ACC112 (cell line): Measurements from ENCODE around the gene TRMT112.
"Not testable (repeated sequence)": the region's sequence is repeated elsewhere in the genome, so short reads cannot be mapped to it uniquely, and the experiment has no call there.

Source experiments
- H2AFZ ChIP-seq: fragments of 200-600 bp; sonication (generic); one replicate; pipeline ENCODE4 v1.6.0; 2017; ENCODE audit warnings: antibody characterized with exemption, low read length; ENCODE audit not compliant: unreplicated experiment
- H3K27ac ChIP-seq: fragments of 200-600 bp; sonication (generic); 2 replicates; pipeline ENCODE4 v1.5.1; 2014; ENCODE audit warnings: low read depth, mild to moderate bottlenecking, antibody characterized with exemption, low read length, moderate library complexity
- H3K27me3 ChIP-seq: fragments of 200-600 bp; sonication (generic); 2 replicates; pipeline ENCODE4 v1.6.1; 2014; ENCODE audit warnings: mild to moderate bottlenecking, antibody characterized with exemption, low read length, moderate library complexity, mixed read lengths; ENCODE audit not compliant: insufficient read depth
- H3K36me3 ChIP-seq: fragments of 200-600 bp; sonication (generic); 2 replicates; pipeline ENCODE4 v1.6.1; 2016; ENCODE audit warnings: mild to moderate bottlenecking, antibody characterized with exemption, low read length, moderate library complexity, mixed read lengths; ENCODE audit not compliant: insufficient read depth
- H3K4me1 ChIP-seq: fragments of 200-600 bp; sonication (generic); one replicate; pipeline ENCODE4 v1.6.1; 2016; ENCODE audit warnings: low read length, mixed read lengths; ENCODE audit not compliant: insufficient read depth, unreplicated experiment, control insufficient read depth
- H3K4me3 ChIP-seq: fragments of 200-600 bp; sonication (generic); 2 replicates; pipeline ENCODE4 v1.5.1; 2014; ENCODE audit warnings: mild to moderate bottlenecking, low read depth, low read length
- H3K79me2 ChIP-seq: fragments of 200-600 bp; sonication (generic); one replicate; pipeline ENCODE4 v1.6.0; 2016; ENCODE audit warnings: low read length; ENCODE audit not compliant: control insufficient read depth, unreplicated experiment, insufficient read depth

TRMT112 gene

DNA sequence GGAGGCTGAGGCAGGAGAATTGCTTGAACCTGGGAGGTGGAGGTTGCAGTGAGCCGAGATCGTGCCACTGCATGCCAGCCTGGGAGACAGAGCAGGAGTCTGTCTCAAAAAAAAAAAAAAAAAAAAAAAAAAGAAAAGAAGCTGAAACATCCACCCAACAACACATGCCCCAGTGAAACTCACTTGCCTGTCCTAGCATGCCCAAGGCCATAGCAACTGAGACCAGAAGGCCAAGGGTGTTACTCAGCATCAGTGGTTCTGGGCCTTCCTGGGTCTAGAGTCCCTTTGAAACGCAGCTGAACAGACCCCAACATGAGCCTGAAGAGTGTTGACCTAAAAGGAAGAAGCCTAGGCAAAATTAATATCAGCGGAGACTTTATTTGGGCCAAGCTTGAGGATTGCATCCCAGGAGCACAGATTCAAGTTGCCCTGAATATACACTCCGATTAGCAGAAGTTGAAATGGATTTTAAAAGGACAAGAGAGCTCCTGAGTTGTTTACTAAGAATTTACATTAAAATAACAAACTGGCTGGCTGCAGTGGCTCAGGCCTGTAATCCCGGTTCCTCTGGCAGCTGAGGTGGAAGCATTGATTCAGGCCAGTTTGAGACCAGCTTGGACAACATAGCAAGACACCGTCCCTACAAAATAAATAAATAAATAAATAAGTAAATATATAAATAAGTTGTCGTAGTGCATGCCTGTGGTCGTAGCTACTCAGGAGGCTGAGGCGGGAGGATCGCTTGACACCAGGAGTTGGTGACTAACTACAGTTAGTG, 7.5 kb upstream of the TRMT112 start:
- Histone ChIP-seq H3K4me3 (no peak overlapping the region), H3K36me3 (no peaks in the 10 kb centered on the region), H3K79me2 (peaks cover under 1% of the 10 kb centered on the region), H3K27me3 (no peaks in the 10 kb centered on the region), H2AFZ (no peak overlapping the region), H3K27ac (no peak overlapping the region), H3K4me1 (peaks cover under 1% of the 10 kb centered on the region)

DNA sequence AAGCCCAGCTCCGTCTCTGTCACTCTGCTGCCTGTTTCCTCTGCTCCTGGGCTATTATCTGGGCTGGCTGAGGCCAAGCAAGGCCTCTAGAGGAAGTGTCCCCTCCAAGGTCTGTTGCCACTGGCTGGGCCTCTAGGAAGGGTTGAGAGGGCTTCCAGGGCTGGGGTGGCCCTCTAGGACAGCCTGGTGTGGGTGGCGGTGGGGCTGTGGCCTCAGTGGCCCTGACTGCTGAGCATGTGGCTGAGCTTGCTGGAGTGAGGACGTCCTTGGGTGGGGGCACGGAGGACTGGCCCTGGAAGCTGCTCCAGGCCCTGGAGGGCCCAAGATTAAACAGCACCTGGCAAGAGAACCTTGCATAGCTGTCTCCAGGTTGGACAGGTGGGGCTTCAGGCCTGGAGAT, 6.6 kb upstream of the TRMT112 start:
- H3K4me1 ChIP-seq, H3K36me3 ChIP-seq, H3K27me3 ChIP-seq, H3K79me2 ChIP-seq, H2AFZ ChIP-seq, H3K4me3 ChIP-seq, H3K27ac ChIP-seq: not testable (repeated sequence)

DNA sequence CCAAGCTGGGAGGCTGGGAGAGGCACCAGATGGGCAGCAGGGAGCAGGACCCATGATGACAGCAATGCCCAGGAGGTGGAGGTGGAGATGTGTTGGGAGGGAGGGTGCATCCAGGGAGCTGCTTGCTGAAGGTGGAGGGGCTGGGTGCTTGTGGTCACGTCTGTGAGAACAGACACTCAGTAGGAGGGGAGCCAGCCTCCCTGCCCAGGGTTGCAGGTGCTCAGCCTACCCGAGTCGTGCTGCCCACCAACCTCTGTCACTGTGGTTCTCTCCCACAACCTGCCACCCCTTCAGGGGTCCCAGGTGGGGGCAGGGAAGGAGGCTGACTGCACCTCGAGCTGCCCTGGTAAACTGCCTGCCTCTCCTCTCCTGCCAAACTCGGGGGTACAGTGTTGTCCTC, 6.0 kb upstream of the TRMT112 start:
- Histone ChIP-seq H3K4me1 (peaks cover 11% of the 10 kb centered on the region), H3K27ac (no peak overlapping the region), H3K4me3 (no peak overlapping the region)

DNA sequence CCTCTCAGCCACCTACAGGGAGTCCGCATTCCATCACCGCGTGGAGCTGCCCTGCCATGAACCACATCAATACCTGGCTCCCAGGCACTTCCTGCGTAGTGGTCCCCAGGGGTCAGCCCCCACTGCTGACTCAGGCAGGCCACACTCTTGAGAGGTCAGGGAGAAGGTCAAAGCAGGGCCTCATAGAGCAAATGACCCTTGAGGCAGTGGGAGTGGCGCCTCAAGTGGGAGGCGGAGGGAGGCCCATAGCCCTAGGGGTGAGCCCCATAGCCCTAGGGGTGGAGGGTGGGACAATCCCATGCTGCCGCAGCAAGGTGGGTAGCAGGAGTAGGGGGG, 5.5 kb upstream of the TRMT112 start:
- Histone ChIP-seq H2AFZ (no peak overlapping the region), H3K79me2 (peaks cover 12% of the 10 kb centered on the region), H3K36me3 (no peaks in the 10 kb centered on the region), H3K4me1 (peaks cover 11% of the 10 kb centered on the region), H3K4me3 (no peak overlapping the region), H3K27me3 (no peaks in the 10 kb centered on the region), H3K27ac (no peak overlapping the region)

More for the DNA sequence above, 6.0 kb upstream of the TRMT112 start:
- Histone ChIP-seq H2AFZ (no peak overlapping the region), H3K79me2 (peaks cover 12% of the 10 kb centered on the region), H3K36me3 (no peaks in the 10 kb centered on the region), H3K27me3 (no peaks in the 10 kb centered on the region)

DNA sequence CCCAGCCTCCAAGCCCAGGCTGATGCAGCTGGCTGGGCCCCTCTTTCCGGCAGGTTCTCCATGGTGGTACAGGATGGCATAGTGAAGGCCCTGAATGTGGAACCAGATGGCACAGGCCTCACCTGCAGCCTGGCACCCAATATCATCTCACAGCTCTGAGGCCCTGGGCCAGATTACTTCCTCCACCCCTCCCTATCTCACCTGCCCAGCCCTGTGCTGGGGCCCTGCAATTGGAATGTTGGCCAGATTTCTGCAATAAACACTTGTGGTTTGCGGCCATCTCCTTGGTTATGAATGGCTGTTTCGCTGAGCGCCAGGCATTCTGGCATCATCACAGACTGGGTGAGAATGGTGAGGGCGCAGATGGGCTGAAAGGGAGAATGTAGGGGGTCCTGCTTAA, 4.2 kb upstream of the TRMT112 start:
- Histone ChIP-seq H3K27ac (no peak overlapping the region), H3K79me2 (peaks cover 13% of the 10 kb centered on the region), H3K4me3 (no peak overlapping the region), H2AFZ (no peak overlapping the region), H3K36me3 (no peaks in the 10 kb centered on the region), H3K4me1 (peaks cover 11% of the 10 kb centered on the region), H3K27me3 (no peaks in the 10 kb centered on the region)

DNA sequence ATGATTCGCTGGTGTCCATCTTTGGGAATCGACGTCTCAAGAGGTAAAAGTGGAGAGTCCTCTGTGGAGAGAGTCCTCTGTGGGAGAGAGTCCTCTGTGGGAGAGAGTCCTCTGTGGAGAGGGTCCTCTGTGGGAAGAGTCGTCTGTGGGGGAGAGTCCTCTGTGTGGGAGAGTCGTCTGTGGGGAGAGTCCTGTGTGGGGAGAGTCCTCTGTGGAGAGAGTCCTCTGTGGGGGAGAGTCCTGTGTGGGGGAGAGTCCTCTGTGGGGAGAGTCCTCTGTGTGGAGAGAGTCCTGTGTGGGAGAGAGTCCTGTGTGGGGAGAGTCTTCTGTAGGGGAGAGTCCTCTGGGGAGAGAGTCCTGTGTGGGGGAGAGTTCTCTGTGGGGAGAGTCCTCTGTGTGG, 3.7 kb upstream of the TRMT112 start:
- no peak overlapping the region for H2AFZ ChIP-seq
- no peaks in the 10 kb centered on the region for H3K27me3 ChIP-seq
- no peak overlapping the region for H3K4me3 ChIP-seq
- no peaks in the 10 kb centered on the region for H3K36me3 ChIP-seq
- no peak overlapping the region for H3K27ac ChIP-seq
- peaks cover 18% of the 10 kb centered on the region for H3K79me2 ChIP-seq
- peaks cover 11% of the 10 kb centered on the region for H3K4me1 ChIP-seq

DNA sequence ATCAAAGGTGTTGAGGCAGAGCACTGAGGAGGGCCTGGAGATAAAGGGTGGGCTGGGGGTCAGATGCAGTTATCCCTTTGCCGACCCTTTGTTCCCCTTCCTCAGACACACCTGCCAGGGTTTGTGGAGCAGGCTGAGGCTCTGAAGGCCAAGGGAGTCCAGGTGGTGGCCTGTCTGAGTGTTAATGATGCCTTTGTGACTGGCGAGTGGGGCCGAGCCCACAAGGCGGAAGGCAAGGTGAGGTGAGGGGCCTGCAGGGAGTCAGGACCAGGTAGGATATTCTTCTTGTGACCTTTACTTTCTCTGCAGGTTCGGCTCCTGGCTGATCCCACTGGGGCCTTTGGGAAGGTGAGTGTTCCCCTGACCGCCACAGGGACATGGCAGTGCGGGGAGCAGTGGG, 3.2 kb upstream of the TRMT112 start:
- H3K4me1 ChIP-seq, result peaks cover 11% of the 10 kb centered on the region

DNA sequence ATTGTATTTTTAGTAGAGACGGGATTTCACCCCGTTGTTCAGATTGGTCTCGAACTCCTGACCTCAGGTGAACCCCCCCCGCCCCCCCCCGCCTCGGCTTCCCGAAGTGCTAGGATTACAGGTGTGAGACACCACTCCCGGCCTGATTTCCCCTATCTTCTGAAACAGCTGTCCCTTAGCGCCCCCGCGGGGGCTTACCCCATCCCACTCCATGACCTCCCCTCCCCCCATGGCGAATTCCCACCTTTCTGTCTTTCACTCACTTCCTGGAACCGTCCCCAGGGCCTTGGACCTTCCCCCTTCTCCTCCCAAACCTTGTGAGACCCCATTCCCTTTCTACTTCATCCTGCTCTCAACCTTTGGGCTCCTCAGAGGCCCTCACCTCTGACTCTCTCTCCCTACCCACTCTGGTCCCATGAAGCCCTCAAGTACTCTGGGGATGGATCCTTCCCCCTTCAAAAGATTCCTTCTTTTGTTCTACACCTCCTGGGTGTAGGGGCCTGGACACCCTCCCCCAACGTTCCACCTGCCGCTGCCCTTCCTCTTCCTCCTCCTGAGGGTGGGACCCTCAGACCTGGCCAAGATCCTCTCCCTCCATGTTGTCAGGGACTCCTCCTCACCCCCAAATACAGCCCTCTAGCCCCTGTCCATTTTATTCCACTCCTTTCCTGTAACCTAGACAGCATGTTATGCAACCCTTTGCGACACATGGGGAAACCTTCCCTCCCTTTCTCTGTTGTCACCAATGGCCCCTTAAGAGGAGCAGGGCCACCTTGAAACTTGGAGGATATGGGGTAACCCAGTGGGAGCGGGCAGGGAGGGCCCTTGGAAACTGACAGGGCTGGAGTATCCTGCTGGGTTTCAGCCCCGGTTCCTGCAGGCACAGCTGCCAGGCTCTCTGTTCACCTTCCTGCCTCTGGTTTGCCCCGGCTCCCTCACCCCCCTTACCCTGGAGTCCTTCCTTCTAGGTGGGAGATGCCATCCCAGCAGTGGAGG, 1.7 kb upstream of the TRMT112 start:
- Histone ChIP-seq H3K27ac (no peak overlapping the region), H2AFZ (no peak overlapping the region), H3K79me2 (peaks cover 18% of the 10 kb centered on the region)

More for the DNA sequence above, 3.2 kb upstream of the TRMT112 start:
- Histone ChIP-seq H2AFZ (no peak overlapping the region), H3K27me3 (no peaks in the 10 kb centered on the region), H3K4me3 (no peak overlapping the region), H3K27ac (no peak overlapping the region), H3K36me3 (no peaks in the 10 kb centered on the region), H3K79me2 (peaks cover 18% of the 10 kb centered on the region)

DNA sequence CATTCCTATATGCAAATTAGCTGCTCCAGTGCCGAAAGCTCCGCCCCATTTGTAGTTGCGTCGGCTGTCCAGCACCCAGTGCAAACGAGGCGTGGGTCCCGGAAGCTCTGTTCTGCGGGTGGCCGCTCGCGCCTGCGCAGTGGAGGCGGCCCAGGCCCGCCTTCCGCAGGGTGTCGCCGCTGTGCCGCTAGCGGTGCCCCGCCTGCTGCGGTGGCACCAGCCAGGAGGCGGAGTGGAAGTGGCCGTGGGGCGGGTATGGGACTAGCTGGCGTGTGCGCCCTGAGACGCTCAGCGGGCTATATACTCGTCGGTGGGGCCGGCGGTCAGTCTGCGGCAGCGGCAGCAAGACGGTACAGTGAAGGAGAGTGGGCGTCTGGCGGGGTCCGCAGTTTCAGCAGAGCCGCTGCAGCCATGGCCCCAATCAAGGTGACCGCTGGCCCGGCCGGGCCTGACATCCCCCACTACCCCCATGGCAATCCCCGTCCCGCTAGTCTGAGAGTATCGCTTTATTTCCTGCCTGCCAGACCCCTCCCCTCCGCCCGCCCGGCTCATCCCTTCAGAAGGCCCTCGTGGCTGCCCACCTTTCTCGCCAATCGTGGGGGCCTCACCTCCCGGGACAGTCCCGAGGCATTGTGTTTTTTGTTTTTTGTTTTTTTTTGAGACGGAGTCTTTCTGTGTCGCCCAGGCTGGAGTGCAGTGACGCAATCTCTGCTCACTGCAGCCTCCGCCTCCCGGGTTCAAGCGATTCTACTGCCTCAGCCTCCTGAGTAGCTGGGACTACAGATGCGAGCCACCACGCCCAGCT, 804 bp upstream of the TRMT112 start, which contains the start of gene PRDX5:
TSS of gene PRDX5 (plus strand) at position 161 of the 805 bp plus-strand sequence. CDS start at position 256, 95 bp downstream.
- H3K4me1 ChIP-seq, result peaks cover 15% of the 10 kb centered on the region
- peaks cover 18% of the 10 kb centered on the region for H3K79me2 ChIP-seq
- no peaks in the 10 kb centered on the region for H3K27me3 ChIP-seq
- peak within 1 kb of the TSS; percentile 87 for H2AFZ ChIP-seq
- peak within 1 kb of the TSS; percentile 93 for H3K4me3 ChIP-seq
- peak within 1 kb of the TSS; percentile 95 for H3K27ac ChIP-seq
- no peaks in the 10 kb centered on the region for H3K36me3 ChIP-seq

More for the DNA sequence above, 1.7 kb upstream of the TRMT112 start:
- Histone ChIP-seq H3K4me1 (peaks cover 11% of the 10 kb centered on the region), H3K36me3 (no peaks in the 10 kb centered on the region), H3K27me3 (no peaks in the 10 kb centered on the region), H3K4me3 (peak overlapping the region; percentile 93)

DNA sequence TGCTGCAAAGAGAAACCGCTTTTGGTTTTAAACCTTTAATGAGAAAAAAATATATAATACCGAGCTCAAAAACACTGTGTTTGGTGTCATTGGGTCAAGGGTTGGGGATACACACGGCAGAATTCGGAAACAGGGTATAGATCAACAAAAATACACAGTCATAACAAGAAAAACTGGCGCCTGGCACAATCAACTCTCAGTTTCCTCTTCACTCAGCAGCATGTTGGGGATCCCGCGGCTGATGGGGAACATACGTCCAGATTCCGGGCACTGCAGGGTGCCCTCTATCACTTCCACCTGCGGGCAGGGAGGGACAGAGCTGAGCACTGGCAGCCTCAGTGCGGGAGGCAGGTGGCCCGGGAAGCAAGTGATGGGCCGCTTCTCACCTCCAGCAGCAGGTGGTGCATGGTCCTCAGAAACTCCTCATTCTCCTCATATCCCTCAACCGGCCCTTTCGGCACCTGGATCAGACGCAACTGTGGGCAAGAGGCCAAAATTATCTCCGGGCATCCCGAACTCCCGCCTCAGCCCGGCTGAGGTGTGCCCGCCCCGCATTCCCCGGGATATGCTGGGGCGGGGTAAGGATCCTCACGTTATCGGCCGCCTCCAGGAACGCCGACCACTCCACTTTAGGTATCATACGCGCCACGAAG, 561 bp downstream of the TRMT112 start:
- Histone ChIP-seq H3K4me3 (peak overlapping the region; percentile 93), H3K4me1 (peaks cover 15% of the 10 kb centered on the region), H3K27me3 (no peaks in the 10 kb centered on the region), H3K79me2 (peaks cover 18% of the 10 kb centered on the region), H3K27ac (peak overlapping the region; percentile 95), H3K36me3 (no peaks in the 10 kb centered on the region), H2AFZ (peak overlapping the region; percentile 27)
